Right atrium auricular region (tissue), 2 donors: Measurements from ENCODE around the gene ALDH1B1. TPM values are rescaled to one million over a fixed set of nuclear protein-coding genes. Genes with fewer than 3 reads are reported as not detected.

Experiments used
- DNase-seq: peaks from one replicate; pipeline ENCODE4 v3.0.0-alpha.2; 2019; ENCODE audit warnings: low spot score
- H3K27ac ChIP-seq, 2 donors: fragments of 200-600 bp; sonication (generic); 1 replicate in 1 of 2; 2 replicates in 1 of 2; pipeline ENCODE4 v1.5.1; 2016 to 2019
- H3K27me3 ChIP-seq, 2 donors: fragments of 200-600 bp; sonication (generic); one replicate each; pipeline versions ENCODE4 v1.5.1 to v1.6.0; 2017 to 2019
- H3K36me3 ChIP-seq: fragments of 200-600 bp; sonication (generic); one replicate; pipeline ENCODE4 v1.5.1; 2016
- H3K4me1 ChIP-seq, 2 donors: fragments of 200-600 bp; sonication (generic); one replicate each; pipeline versions ENCODE4 v1.5.1 to v1.6.0; 2017 to 2019
- H3K4me3 ChIP-seq, 2 donors: fragments of 200-600 bp; sonication (generic); 1 replicate in 1 of 2; 2 replicates in 1 of 2; pipeline ENCODE4 v1.5.1; 2017 to 2019; ENCODE audit warnings: mild to moderate bottlenecking in 1 of 2, moderate library complexity in 1 of 2
- H3K9me3 ChIP-seq, 2 donors: fragments of 200-600 bp; sonication (generic); one replicate each; pipeline ENCODE4 v1.5.1; 2019
- CTCF ChIP-seq, 2 donors: fragments of 200-600 bp; sonication (generic); IDR thresholded peaks; one replicate each; pipeline ENCODE4 v1.5.1; 2019; ENCODE audit warnings: antibody characterized with exemption in 2 of 2
- total RNA-seq, 2 donors: library from RNA; depleted of rRNA; stranded (reverse); fragments of >200 nt; gene quantifications; one replicate each; pipeline ENCODE4 v1.1.0, GENCODE V29; 2016

Gene ALDH1B1
- total RNA-seq, 2 donors from 2014 or later = 13.7 to 32.0 TPM

- no peak for DNase-seq
- TF ChIP-seq CTCF (IDR thresholded peaks at IDR 0.05) = no peak
- no peak overlapping the region for H3K27ac ChIP-seq
- H3K4me3 ChIP-seq = no peak overlapping the region
- H3K4me1 ChIP-seq = no peaks in the 10 kb centered on the region
- H3K27me3 ChIP-seq = no peaks in the 10 kb centered on the region
- H3K36me3 ChIP-seq = no peaks in the 10 kb centered on the region
- no peaks in the 10 kb centered on the region for H3K9me3 ChIP-seq
These were observed 16.2 kb downstream of the ALDH1B1 start for GRCh38 chr9:38408719-38409118.

- H3K9me3 ChIP-seq = no peaks in the 10 kb centered on the region
- H3K27me3 ChIP-seq = no peaks in the 10 kb centered on the region
- H3K4me3 ChIP-seq = no peak overlapping the region
- DNase-seq = no peak
- no peaks in the 10 kb centered on the region for H3K4me1 ChIP-seq
- no peaks in the 10 kb centered on the region for H3K36me3 ChIP-seq
- no peak for TF ChIP-seq CTCF (IDR thresholded peaks at IDR 0.05)
- no peak overlapping the region for H3K27ac ChIP-seq
These were observed 20.2 kb downstream of the ALDH1B1 start for GRCh38 chr9:38412751-38413150.

- no peak for TF ChIP-seq CTCF (IDR thresholded peaks at IDR 0.05)
- no peaks in the 10 kb centered on the region for H3K4me1 ChIP-seq
- H3K4me3 ChIP-seq = no peak overlapping the region
- H3K27me3 ChIP-seq = no peaks in the 10 kb centered on the region
- no peak for DNase-seq
- H3K9me3 ChIP-seq = no peaks in the 10 kb centered on the region
- no peak overlapping the region for H3K27ac ChIP-seq
- H3K36me3 ChIP-seq = no peaks in the 10 kb centered on the region
These were observed 20.8 kb downstream of the ALDH1B1 start for GRCh38 chr9:38413283-38413682.

GRCh38 chr9:38414040-38414723 is 21.7 kb downstream of the ALDH1B1 start:
- TF ChIP-seq CTCF (IDR thresholded peaks at IDR 0.05) = no peak
- H3K36me3 ChIP-seq = no peaks in the 10 kb centered on the region
- H3K4me1 ChIP-seq = no peaks in the 10 kb centered on the region
- no peak overlapping the region for H3K27ac ChIP-seq
- H3K27me3 ChIP-seq = no peaks in the 10 kb centered on the region
- no peak for DNase-seq
- no peaks in the 10 kb centered on the region for H3K9me3 ChIP-seq
- H3K4me3 ChIP-seq = no peak overlapping the region

GRCh38 chr9:38415856-38416255 is 23.4 kb downstream of the ALDH1B1 start:
- no peak overlapping the region for H3K27ac ChIP-seq
- no peaks in the 10 kb centered on the region for H3K4me1 ChIP-seq
- no peaks in the 10 kb centered on the region for H3K9me3 ChIP-seq
- H3K27me3 ChIP-seq = no peaks in the 10 kb centered on the region
- no peak for DNase-seq
- no peaks in the 10 kb centered on the region for H3K36me3 ChIP-seq
- no peak overlapping the region for H3K4me3 ChIP-seq
- TF ChIP-seq CTCF (IDR thresholded peaks at IDR 0.05) = no peak

GRCh38 chr9:38416461-38416860 is 24.0 kb downstream of the ALDH1B1 start:
- TF ChIP-seq CTCF (IDR thresholded peaks at IDR 0.05) = no peak
- no peaks in the 10 kb centered on the region for H3K9me3 ChIP-seq
- H3K4me1 ChIP-seq = no peaks in the 10 kb centered on the region
- H3K36me3 ChIP-seq = no peaks in the 10 kb centered on the region
- H3K27me3 ChIP-seq = no peaks in the 10 kb centered on the region
- H3K4me3 ChIP-seq = no peak overlapping the region
- no peak for DNase-seq
- H3K27ac ChIP-seq = no peak overlapping the region
